ENCODE results near the gene HACD3. TPM values are rescaled to one million over a fixed set of nuclear protein-coding genes. Genes with fewer than 3 reads are reported as not detected.

Gene HACD3
- total and polyA plus RNA-seq, 2 donors (not counting 1 experiment from before 2014, with no cell fraction given), result 4.5 to 18.8 TPM

- intact Hi-C loops (cut with micrococcal nuclease), result no loop called here
- H2AFZ ChIP-seq (ENCODE audit: insufficient read depth, low read depth, low read length, poor library complexity, severe bottlenecking), result no peak overlapping the region
- CTCF ChIA-PET, result no interaction called here
Observed at GRCh38 chr15:65578904-65579728, 48.9 kb downstream of the HACD3 start.

More at GRCh38 chr15:65578904-65579728, 48.9 kb downstream of the HACD3 start:
- no peak for TF ChIP-seq EZH2 (IDR thresholded peaks at IDR 0.05; ENCODE audit: borderline replicate concordance, insufficient read depth, low read depth, low read length, poor library complexity, severe bottlenecking)
- no peak for TF ChIP-seq CTCF (IDR thresholded peaks at IDR 0.05)
- Histone ChIP-seq H3K27me3 (replicated peaks in 1 of 4; ENCODE audit: control extremely low read depth in 1 of 4, control insufficient read depth in 3 of 4, insufficient read depth in 4 of 4, low read length in 3 of 4) (no peaks in the 10 kb centered on the region), H3K4me2 (replicated peaks; ENCODE audit: low read depth, low read length, poor library complexity, severe bottlenecking) (no peak overlapping the region), H3K36me3 (replicated peaks in 1 of 2; ENCODE audit: control extremely low read depth in 1 of 2, control insufficient read depth in 1 of 2, extremely low read depth in 1 of 2, insufficient read depth in 2 of 2, low read length in 1 of 2) (peaks cover 22 to 49% of the 10 kb centered on the region in 2 experiments), H3K79me2 (ENCODE audit: control insufficient read depth, insufficient read depth, low read length) (no peaks in the 10 kb centered on the region), H3K9me3 (ENCODE audit: control extremely low read depth in 1 of 3, control insufficient read depth in 2 of 3, insufficient read depth in 1 of 3, low read length in 2 of 3) (no peaks in the 10 kb centered on the region), H4K20me1 (ENCODE audit: control insufficient read depth, insufficient read depth, low read length, poor library complexity, severe bottlenecking) (no peaks in the 10 kb centered on the region), H3K4me3 (ENCODE audit: control extremely low read depth in 1 of 5, extremely low read depth in 1 of 5, insufficient read depth in 1 of 5, low read depth in 2 of 5, low read length in 4 of 5) (no peak overlapping the region), H3K4me1 (ENCODE audit: control insufficient read depth in 2 of 2, insufficient read depth in 2 of 2, low read length in 2 of 2) (peaks cover 11 to 12% of the 10 kb centered on the region in 2 donors), H3K27ac (ENCODE audit: low read length in 2 of 2) (peak overlapping the region in 1 of 2 donors; percentile 35), H3K9ac (ENCODE audit: low read length) (no peak overlapping the region)
- Mint-ChIP-seq H3K9me3 (ENCODE audit: insufficient read depth) (no peaks in the 10 kb centered on the region), H3K4me3 (no peak overlapping the region), H3K27me3 (no peaks in the 10 kb centered on the region), H3K27ac (no peak overlapping the region), H3K4me1 (peaks cover 21% of the 10 kb centered on the region)
- DNase-seq, result no peak
- WGBS (ENCODE audit: insufficient coverage), result 76% methylated on average over 7 of the region's 8 CpGs
- no peak for ATAC-seq (ENCODE audit: low read depth)
- POLR2A ChIA-PET, result interaction anchor here (1.3 kb wide), 1 partner anchor 290 kb away, joined by 3 read pairs; the partner anchor contains the start of gene RAB11A

Data from B cell (primary cell).